ENCODE measurements around the gene EFCAB9.

EFCAB9 gene

DNA sequence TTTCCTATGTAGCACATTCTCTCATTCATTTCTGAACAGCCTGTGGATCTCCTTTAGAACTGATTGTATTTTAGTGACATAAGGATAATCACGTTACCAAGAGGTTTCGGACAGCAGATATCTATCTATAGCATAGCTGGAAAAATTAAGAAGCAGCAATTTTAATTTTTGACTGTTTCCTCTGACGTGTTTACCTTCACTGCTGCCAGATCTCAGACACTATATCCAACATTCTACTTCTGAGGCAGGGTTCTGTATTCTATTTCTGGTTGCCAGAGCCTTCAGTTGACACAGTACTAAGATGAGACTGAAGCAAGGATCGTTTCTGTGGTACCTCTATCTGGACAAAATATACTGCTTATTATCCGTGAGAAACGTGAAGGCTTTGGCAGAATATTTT, at the start of gene EFCAB9:
Gene EFCAB9, plus strand, starts transcription at position 301 of the 400 bp plus-strand sequence. Its CDS starts 1 bp downstream, at position 302.
- TF ChIP-seq, protein P1, sequence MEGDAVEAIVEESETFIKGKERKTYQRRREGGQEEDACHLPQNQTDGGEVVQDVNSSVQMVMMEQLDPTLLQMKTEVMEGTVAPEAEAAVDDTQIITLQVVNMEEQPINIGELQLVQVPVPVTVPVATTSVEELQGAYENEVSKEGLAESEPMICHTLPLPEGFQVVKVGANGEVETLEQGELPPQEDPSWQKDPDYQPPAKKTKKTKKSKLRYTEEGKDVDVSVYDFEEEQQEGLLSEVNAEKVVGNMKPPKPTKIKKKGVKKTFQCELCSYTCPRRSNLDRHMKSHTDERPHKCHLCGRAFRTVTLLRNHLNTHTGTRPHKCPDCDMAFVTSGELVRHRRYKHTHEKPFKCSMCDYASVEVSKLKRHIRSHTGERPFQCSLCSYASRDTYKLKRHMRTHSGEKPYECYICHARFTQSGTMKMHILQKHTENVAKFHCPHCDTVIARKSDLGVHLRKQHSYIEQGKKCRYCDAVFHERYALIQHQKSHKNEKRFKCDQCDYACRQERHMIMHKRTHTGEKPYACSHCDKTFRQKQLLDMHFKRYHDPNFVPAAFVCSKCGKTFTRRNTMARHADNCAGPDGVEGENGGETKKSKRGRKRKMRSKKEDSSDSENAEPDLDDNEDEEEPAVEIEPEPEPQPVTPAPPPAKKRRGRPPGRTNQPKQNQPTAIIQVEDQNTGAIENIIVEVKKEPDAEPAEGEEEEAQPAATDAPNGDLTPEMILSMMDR (IDR thresholded peaks at IDR 0.05; ENCODE audit: borderline replicate concordance, insufficient read depth, low read depth, low read length) = no peak

DNA sequence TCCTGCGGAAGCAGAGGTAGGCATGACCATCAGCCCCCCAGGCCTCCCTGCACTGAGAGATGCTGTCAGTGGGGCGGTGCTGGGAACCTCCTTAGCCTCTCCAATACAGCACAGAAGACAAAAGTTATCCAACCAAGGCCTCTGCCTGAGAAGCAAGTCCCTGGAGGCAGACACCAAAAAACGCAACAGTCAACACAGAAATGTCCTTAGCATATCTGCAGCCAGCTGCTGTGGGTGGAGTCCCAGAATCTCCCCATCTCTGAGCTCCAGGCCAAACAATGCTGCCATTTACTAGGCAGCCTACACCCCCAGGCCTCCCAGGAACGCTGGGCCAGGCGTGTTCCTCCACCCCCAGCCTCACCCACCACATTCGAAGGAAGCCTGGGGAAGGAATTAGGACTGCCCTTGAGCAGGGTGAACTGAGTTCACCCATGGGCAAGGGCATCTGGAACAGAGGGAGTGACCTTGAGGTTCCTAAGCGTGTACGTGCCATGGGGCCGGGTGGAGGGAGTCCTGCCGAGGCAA, 49.6 kb upstream of the EFCAB9 start:
- TF ChIP-seq, protein P1 (IDR thresholded peaks at IDR 0.05; ENCODE audit: borderline replicate concordance, insufficient read depth, low read depth, low read length) = no peak
- no peak overlapping the region for H3K4me3 ChIP-seq (ENCODE audit: low read depth, low read length)

More for the DNA sequence above, at the start of gene EFCAB9:
- no peak within 1 kb of the TSS for H3K4me3 ChIP-seq (ENCODE audit: low read depth, low read length)

DNA sequence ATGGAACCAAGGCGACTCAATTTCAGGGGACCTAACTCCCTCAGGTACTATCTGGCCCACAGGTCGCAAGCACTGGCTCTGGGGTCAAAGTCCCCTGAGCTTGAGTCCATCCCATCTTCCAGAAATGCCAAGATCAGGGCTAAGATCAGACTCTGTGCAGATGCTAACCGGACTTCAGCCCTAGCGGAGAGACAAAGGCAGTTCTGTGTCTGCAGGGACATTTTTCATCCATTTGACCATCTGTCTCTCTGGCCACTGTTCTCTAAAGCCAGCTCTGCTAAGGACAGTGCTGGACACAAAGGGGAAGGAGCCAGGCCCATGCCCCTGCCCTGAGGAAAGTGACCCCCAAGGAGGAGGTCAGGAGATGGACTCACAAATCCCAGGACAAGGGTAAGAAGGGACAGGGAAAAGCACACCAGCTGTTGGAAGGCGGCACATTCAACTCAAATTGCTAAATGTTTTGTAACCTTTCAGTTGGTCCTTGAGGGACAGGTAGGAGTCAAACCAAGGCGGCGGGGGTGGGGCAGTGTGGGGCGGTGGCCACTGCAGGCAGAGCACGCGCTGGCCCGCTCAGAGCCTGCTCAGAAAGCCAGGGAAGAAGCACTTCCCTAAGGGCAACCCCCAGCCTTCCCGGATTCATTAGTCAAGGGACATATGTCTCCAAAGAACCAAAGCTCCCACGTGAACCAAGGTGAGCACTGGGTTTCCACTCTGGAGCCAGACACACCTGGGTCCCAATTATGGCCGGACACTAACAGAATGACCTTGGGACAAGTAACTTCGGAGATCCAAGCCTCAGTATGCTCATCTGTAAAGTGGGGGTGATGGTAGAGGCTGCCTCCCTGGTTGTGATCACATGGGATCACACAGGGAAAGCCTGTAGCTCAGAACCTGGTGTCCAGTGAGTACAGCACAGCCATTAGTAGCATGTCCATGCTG, 48.8 kb upstream of the EFCAB9 start:
- TF ChIP-seq, protein P1 (IDR thresholded peaks at IDR 0.05; ENCODE audit: borderline replicate concordance, insufficient read depth, low read depth, low read length) = no peak
- no peak overlapping the region for H3K4me3 ChIP-seq (ENCODE audit: low read depth, low read length)

DNA sequence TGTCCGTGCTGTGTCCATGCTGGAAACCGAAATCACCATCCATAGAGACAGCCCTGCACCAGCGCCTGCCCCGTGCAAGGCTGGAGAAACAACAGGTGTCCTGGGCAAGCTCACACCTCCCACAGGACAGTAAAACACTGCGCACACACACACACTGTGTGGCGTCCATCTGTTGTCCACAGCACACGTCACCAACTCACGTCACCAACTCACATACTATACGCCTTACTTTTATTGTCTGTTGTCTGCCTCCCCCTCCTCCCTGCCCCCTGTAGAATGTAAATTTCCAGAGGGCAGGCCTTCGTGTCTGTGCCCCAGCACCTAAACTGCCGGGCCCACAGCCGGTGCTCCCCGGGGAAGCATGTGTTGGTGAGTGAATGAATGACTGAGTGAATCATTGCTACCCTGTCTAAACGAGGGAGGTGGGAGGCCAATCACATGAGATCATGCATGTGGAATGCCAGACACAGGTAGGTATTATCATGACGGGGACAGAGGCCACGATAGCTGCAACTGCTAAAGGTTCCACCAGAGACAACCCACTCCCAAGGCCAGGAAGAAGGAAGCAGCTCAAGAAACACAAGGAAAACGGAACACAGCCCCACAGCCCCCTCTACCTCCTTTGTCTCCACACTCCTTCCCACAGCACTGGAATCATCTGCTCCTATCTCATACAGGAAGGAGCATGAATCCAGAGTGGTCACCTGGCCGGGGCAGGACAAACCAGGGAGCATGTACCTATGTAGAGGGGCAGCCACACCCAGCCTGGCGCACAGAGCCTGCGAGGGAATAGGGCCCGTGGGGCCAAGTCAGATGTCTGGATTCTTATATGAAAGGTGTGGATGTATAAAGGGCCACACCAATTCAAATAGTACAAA, 47.9 kb upstream of the EFCAB9 start:
- TF ChIP-seq, protein P1 (IDR thresholded peaks at IDR 0.05; ENCODE audit: borderline replicate concordance, insufficient read depth, low read depth, low read length) = no peak
- H3K4me3 ChIP-seq (ENCODE audit: low read depth, low read length) = no peak overlapping the region

DNA sequence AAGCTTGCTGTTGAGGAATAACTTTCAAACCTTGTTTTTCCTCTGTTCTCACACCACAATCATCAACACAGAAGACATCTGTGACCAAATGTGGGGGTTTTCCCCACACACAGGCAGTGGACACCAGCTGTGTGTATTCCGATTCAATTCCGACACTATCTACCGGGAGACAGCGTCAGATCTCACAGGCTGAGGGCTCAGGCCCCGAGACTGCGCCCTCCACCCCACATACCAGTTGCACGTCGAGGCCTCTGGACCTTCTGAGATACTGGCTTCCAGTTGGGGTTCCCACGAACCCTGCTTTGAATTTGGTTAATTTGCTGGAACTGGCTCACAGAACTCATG, 47.3 kb upstream of the EFCAB9 start:
- no peak overlapping the region for H3K4me3 ChIP-seq (ENCODE audit: low read depth, low read length)
- TF ChIP-seq, protein P1 (IDR thresholded peaks at IDR 0.05; ENCODE audit: borderline replicate concordance, insufficient read depth, low read depth, low read length) = no peak

DNA sequence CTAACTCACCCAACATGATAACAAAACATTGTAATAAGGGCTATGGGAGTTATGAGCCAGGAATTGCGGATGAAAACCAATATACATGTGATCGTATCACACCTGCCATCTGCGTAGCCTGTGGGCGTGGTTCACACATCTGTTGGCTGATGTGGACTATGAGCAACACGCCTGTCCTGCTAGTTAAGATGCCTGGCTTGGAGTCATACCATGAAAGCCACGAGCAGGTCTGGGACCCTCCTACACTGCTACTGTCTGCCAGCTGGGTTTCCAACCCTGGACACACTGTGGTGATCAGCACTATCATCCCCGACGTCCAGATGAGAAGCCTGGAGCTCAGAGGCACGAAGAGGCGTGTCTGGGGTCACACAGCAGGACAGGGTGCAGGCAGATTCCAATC, 46.1 kb upstream of the EFCAB9 start:
- TF ChIP-seq, protein P1 (IDR thresholded peaks at IDR 0.05; ENCODE audit: borderline replicate concordance, insufficient read depth, low read depth, low read length) = no peak
- no peak overlapping the region for H3K4me3 ChIP-seq (ENCODE audit: low read depth, low read length)

All from GM12875 (cell line).